ENCODE measurements around the gene KCNAB2.
"Not testable (repeated sequence)": the region's sequence is repeated elsewhere in the genome, so short reads cannot be mapped to it uniquely, and the experiment has no call there.

Gene KCNAB2

DNA sequence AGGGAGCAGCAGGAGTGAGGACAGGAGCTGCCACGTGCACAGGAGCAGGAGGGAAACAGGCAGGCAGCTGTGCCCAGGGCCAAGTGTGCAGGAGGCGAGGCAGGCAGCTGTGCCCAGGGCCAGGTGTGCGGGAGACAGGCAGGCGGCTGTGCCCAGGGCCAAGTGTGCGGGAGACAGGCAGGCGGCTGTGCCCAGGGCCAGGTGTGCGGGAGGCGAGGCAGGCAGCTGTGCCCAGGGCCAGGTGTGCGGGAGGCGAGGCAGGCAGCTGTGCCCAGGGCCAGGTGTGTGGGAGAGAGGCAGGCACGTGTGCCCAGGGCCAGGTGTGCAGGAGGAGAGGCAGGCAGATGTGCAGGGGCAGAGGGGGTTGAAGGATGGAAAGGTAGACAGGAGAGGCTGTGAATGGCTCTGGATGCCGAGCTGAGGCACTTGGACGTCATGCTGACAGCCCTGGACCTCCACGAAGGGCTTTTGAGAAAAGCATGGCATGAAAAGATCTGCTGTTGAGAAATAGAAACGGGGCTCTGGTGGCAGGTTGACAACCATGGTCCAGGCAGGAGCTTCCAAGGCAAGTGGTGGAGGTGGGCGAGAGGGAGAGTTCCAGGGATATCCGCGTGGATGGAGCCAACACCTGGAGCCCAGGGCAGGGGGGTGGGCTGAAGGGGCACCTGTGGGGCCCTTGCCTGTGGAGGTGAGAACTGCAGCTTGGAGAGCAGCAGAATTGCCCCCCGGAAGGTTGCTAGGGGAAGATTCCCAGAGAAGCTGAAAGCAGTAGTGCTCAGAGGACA is 34.3 kb upstream of the KCNAB2 start:
- Histone ChIP-seq H3K36me3 (ENCODE audit: control insufficient read depth in 2 of 2, insufficient read depth in 2 of 2, low read length in 2 of 2) (no peaks in the 10 kb centered on the region), H3K27me3 (ENCODE audit: control insufficient read depth in 2 of 2, insufficient read depth in 2 of 2, low read length in 2 of 2) (no peaks in the 10 kb centered on the region), H3K4me3 (ENCODE audit: low read length in 2 of 2) (no peak overlapping the region), H3K4me1 (ENCODE audit: control insufficient read depth in 2 of 2, insufficient read depth in 2 of 2, low read length in 2 of 2) (no peaks in the 10 kb centered on the region), H3K27ac (ENCODE audit: low read depth in 2 of 2, low read length in 2 of 2) (no peak overlapping the region), H3K9ac (ENCODE audit: low read depth in 1 of 2, low read length in 2 of 2) (no peak overlapping the region), H3K9me3 (ENCODE audit: control insufficient read depth in 2 of 2, low read length in 2 of 2) (no peaks in the 10 kb centered on the region)

- H3K9me3 ChIP-seq (ENCODE audit: control insufficient read depth in 2 of 2, low read length in 2 of 2), result no peaks in the 10 kb centered on the region
- H3K4me3 ChIP-seq (ENCODE audit: low read length in 2 of 2), result no peak overlapping the region
- H3K9ac ChIP-seq (ENCODE audit: low read depth in 1 of 2, low read length in 2 of 2), result no peak overlapping the region
- H3K4me1 ChIP-seq (ENCODE audit: control insufficient read depth in 2 of 2, insufficient read depth in 2 of 2, low read length in 2 of 2), result no peaks in the 10 kb centered on the region
- H3K36me3 ChIP-seq (ENCODE audit: control insufficient read depth in 2 of 2, insufficient read depth in 2 of 2, low read length in 2 of 2), result no peaks in the 10 kb centered on the region
- H3K27me3 ChIP-seq (ENCODE audit: control insufficient read depth in 2 of 2, insufficient read depth in 2 of 2, low read length in 2 of 2), result no peaks in the 10 kb centered on the region
- no peak overlapping the region for H3K27ac ChIP-seq (ENCODE audit: low read depth in 2 of 2, low read length in 2 of 2)
These were observed 33.8 kb upstream of the KCNAB2 start for GRCh38 chr1:6011946-6012258.

DNA sequence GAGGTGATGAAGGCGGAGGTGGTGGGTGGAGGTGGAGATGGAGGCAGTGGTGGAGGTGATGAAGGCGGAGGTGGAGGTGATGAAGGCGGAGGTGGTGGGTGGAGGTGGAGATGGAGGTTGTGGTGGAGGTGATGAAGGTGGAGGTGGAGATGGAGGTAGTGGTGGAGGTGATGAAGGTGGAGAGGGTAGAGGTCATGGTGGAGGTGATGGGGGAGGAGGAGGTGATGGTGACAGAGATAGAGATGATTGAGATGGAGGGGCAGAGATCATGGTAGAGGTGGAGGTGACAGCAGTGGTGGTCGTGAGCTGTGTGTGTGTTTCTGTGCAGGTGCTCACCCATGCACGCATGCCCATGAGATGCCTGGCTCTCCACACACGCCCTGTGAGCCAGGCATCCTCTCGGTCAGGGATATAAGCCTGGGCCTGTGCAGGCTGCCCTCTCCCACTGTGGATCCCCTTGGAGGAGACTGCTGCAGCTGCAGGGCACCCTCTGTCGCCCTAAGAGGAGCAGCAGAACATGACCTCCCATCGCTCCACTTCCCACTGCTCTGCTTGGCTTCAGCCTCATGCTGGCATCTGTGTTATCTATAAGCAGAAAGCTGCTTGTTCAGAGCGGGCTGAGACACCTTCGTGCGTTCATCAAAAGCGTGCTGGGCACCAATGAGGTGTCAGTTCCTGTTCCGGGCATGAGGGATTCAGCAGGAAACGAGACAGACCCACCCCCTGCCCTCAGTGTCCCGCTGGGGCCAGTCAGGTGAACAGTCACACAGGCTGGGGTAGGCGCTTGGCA is 33.0 kb upstream of the KCNAB2 start:
- Histone ChIP-seq H3K27me3 (ENCODE audit: control insufficient read depth in 2 of 2, insufficient read depth in 2 of 2, low read length in 2 of 2) (no peaks in the 10 kb centered on the region), H3K9me3 (ENCODE audit: control insufficient read depth in 2 of 2, low read length in 2 of 2) (no peaks in the 10 kb centered on the region), H3K27ac (ENCODE audit: low read depth in 2 of 2, low read length in 2 of 2) (no peak overlapping the region), H3K36me3 (ENCODE audit: control insufficient read depth in 2 of 2, insufficient read depth in 2 of 2, low read length in 2 of 2) (no peaks in the 10 kb centered on the region), H3K4me1 (ENCODE audit: control insufficient read depth in 2 of 2, insufficient read depth in 2 of 2, low read length in 2 of 2) (no peaks in the 10 kb centered on the region), H3K4me3 (ENCODE audit: low read length in 2 of 2) (no peak overlapping the region), H3K9ac (ENCODE audit: low read depth in 1 of 2, low read length in 2 of 2) (no peak overlapping the region)

DNA sequence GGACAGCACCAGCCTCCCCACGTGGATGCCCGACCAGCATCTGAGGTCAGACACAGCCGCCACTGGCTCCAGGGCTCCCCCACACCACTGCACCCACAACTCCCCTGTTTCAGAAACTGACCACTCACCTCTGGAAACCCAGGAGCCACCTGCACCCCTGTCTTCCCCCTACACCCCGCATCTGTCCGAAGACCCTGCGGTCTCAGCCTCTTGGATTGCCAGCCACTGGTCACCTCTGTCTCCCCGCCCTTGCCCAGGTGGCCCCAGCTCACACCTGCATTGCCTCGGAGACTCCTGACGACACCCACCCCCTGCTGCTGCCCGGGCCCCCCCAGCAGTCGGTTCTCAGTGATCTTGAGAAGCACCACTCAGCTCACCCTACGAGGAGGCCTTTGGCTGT is 32.2 kb upstream of the KCNAB2 start:
- no peak overlapping the region for H3K9ac ChIP-seq (ENCODE audit: low read depth in 1 of 2, low read length in 2 of 2)
- no peaks in the 10 kb centered on the region for H3K9me3 ChIP-seq (ENCODE audit: control insufficient read depth in 2 of 2, low read length in 2 of 2)
- no peaks in the 10 kb centered on the region for H3K4me1 ChIP-seq (ENCODE audit: control insufficient read depth in 2 of 2, insufficient read depth in 2 of 2, low read length in 2 of 2)
- H3K27ac ChIP-seq (ENCODE audit: low read depth in 2 of 2, low read length in 2 of 2), result no peak overlapping the region
- no peak overlapping the region for H3K4me3 ChIP-seq (ENCODE audit: low read length in 2 of 2)
- H3K36me3 ChIP-seq (ENCODE audit: control insufficient read depth in 2 of 2, insufficient read depth in 2 of 2, low read length in 2 of 2), result no peaks in the 10 kb centered on the region
- H3K27me3 ChIP-seq (ENCODE audit: control insufficient read depth in 2 of 2, insufficient read depth in 2 of 2, low read length in 2 of 2), result no peaks in the 10 kb centered on the region

DNA sequence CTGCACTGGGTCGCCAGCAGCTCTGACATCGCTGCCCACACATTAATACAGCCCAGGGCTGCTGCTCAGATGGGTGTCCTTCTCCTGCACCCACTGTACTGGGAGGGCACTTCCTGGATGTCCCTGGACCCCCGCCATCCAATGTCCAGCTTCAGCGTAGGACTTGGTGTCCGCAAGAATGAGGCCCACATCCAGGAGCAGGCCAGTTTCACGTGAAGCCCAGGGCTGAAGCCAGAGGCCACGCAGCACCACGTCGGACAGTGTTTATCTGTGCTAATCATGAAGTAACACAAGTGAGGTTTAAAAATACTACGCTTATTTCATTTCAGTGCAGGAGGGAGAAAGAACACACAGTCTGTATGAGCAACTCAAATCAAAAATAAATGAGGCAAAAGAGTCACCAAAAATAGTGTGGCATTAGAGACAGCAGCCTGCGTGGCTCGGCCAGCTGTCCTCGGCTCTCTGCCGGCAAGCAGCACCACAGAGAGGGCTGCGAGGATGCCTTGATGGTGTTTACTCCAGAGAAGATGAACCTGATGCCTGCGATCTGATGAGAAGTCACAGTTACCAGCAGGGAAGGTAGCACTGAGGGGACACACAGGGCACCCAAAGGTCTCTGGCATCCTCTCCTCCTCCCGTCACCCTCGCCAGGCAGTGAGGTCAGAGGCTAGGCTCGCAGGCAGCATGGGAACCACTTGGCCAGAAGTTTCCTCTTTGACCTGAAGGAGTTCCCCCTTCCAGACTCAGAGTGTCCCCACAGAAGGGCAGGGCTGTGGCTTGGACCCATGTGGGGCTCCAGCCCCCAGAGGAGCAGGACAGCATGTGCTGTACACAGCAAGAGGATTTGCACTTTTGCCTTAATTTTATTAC is 31.3 kb upstream of the KCNAB2 start:
- H3K9ac ChIP-seq (ENCODE audit: low read depth in 1 of 2, low read length in 2 of 2), result no peak overlapping the region
- no peaks in the 10 kb centered on the region for H3K4me1 ChIP-seq (ENCODE audit: control insufficient read depth in 2 of 2, insufficient read depth in 2 of 2, low read length in 2 of 2)
- no peaks in the 10 kb centered on the region for H3K9me3 ChIP-seq (ENCODE audit: control insufficient read depth in 2 of 2, low read length in 2 of 2)
- H3K27me3 ChIP-seq (ENCODE audit: control insufficient read depth in 2 of 2, insufficient read depth in 2 of 2, low read length in 2 of 2), result no peaks in the 10 kb centered on the region
- no peak overlapping the region for H3K27ac ChIP-seq (ENCODE audit: low read depth in 2 of 2, low read length in 2 of 2)
- no peaks in the 10 kb centered on the region for H3K36me3 ChIP-seq (ENCODE audit: control insufficient read depth in 2 of 2, insufficient read depth in 2 of 2, low read length in 2 of 2)
- H3K4me3 ChIP-seq (ENCODE audit: low read length in 2 of 2), result no peak overlapping the region

DNA sequence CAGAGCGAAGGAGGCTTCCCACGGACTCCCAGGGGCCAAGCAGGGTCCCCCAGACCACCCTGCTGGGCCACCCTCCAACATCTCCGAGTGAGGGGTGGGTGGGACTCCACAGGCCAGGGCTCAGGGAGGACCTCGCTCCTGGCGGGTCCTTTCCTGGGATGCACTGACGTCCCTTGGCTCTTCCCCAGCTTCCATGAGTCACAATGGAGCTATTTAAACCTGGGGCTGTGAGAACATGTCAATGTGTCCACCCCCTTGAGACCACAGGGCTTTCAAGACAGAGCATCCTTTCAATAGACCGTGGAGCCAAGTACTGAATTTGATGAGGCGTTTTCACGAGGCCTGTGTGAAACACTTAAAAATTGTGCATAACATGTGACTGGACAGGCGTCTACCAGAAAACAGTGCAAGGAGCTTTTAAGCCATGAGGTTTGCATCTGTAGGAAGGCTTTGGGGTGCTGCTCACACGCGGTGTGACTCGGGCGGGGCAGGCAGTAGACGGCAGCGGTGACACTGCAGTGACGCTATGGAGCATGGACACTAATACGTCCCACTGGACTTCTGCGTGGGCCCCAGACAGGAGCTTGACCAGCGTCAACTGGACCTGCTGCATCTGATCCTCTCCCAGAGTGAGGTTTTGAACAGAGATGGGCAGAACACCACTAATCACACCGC is 29.4 kb upstream of the KCNAB2 start:
- H3K27me3 ChIP-seq (ENCODE audit: control insufficient read depth in 2 of 2, insufficient read depth in 2 of 2, low read length in 2 of 2), result no peaks in the 10 kb centered on the region
- no peaks in the 10 kb centered on the region for H3K4me1 ChIP-seq (ENCODE audit: control insufficient read depth in 2 of 2, insufficient read depth in 2 of 2, low read length in 2 of 2)
- no peaks in the 10 kb centered on the region for H3K9me3 ChIP-seq (ENCODE audit: control insufficient read depth in 2 of 2, low read length in 2 of 2)
- H3K36me3 ChIP-seq (ENCODE audit: control insufficient read depth in 2 of 2, insufficient read depth in 2 of 2, low read length in 2 of 2), result no peaks in the 10 kb centered on the region
- H3K9ac ChIP-seq (ENCODE audit: low read depth in 1 of 2, low read length in 2 of 2), result no peak overlapping the region
- H3K27ac ChIP-seq (ENCODE audit: low read depth in 2 of 2, low read length in 2 of 2), result no peak overlapping the region
- H3K4me3 ChIP-seq (ENCODE audit: low read length in 2 of 2), result no peak overlapping the region

DNA sequence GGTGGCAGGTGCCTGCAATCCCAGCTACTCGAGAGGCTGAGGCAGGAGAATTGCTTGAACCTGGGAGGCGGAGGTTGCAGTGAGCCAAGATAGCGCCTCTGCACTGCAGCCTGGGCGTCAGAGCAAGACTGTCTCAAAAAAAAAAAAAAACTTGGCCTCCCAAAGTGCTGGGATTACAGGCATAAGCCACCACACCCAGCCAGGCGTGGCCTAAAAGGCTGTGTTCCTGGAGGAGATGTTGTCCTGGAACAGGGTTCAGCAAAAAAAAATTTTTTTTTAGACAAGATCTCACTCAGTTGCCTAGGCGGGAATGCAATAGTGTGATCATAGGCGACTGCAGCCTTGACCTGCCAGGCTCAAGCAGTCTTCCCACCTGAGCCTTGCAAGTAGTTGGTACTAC is 28.0 kb upstream of the KCNAB2 start:
- H3K4me1 ChIP-seq (ENCODE audit: control insufficient read depth in 2 of 2, insufficient read depth in 2 of 2, low read length in 2 of 2); H3K9me3 ChIP-seq (ENCODE audit: control insufficient read depth in 2 of 2, low read length in 2 of 2); H3K27me3 ChIP-seq (ENCODE audit: control insufficient read depth in 2 of 2, insufficient read depth in 2 of 2, low read length in 2 of 2); H3K9ac ChIP-seq (ENCODE audit: low read depth in 1 of 2, low read length in 2 of 2); H3K4me3 ChIP-seq (ENCODE audit: low read length in 2 of 2); H3K36me3 ChIP-seq (ENCODE audit: control insufficient read depth in 2 of 2, insufficient read depth in 2 of 2, low read length in 2 of 2); H3K27ac ChIP-seq (ENCODE audit: low read depth in 2 of 2, low read length in 2 of 2): not testable (repeated sequence)

- Histone ChIP-seq H3K27ac (ENCODE audit: low read depth in 2 of 2, low read length in 2 of 2) (no peak overlapping the region), H3K4me3 (ENCODE audit: low read length in 2 of 2) (no peak overlapping the region), H3K9me3 (ENCODE audit: control insufficient read depth in 2 of 2, low read length in 2 of 2) (no peaks in the 10 kb centered on the region), H3K4me1 (ENCODE audit: control insufficient read depth in 2 of 2, insufficient read depth in 2 of 2, low read length in 2 of 2) (no peaks in the 10 kb centered on the region), H3K27me3 (ENCODE audit: control insufficient read depth in 2 of 2, insufficient read depth in 2 of 2, low read length in 2 of 2) (no peaks in the 10 kb centered on the region), H3K9ac (ENCODE audit: low read depth in 1 of 2, low read length in 2 of 2) (no peak overlapping the region), H3K36me3 (ENCODE audit: control insufficient read depth in 2 of 2, insufficient read depth in 2 of 2, low read length in 2 of 2) (no peaks in the 10 kb centered on the region)
These were observed 26.4 kb upstream of the KCNAB2 start for GRCh38 chr1:6019166-6019845.

DNA sequence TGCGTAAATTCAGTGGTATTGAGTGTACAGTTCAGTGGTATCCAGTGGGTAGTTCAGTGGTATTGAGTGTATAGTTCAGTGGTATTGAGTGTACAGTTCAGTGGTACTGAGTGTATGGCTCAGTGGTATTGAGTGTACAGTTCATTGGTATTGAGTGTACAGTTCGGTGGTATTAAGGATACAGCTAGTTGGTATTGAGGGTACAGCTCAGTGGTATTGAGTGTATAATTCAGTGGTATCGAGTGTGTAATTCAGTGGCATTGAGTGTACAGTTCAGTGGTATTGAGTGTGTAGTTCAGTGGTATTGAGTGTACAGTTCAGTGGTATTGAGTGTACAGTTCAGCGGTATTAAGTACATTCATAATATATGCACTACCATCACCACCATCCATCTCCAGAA is 23.5 kb upstream of the KCNAB2 start:
- no peaks in the 10 kb centered on the region for H3K27me3 ChIP-seq (ENCODE audit: control insufficient read depth in 2 of 2, insufficient read depth in 2 of 2, low read length in 2 of 2)
- H3K4me1 ChIP-seq (ENCODE audit: control insufficient read depth in 2 of 2, insufficient read depth in 2 of 2, low read length in 2 of 2), result peaks cover 5 to 6% of the 10 kb centered on the region in 2 donors
- no peak overlapping the region for H3K27ac ChIP-seq (ENCODE audit: low read depth in 2 of 2, low read length in 2 of 2)
- H3K36me3 ChIP-seq (ENCODE audit: control insufficient read depth in 2 of 2, insufficient read depth in 2 of 2, low read length in 2 of 2), result no peaks in the 10 kb centered on the region
- H3K4me3 ChIP-seq (ENCODE audit: low read length in 2 of 2), result no peak overlapping the region
- H3K9me3 ChIP-seq (ENCODE audit: control insufficient read depth in 2 of 2, low read length in 2 of 2), result no peaks in the 10 kb centered on the region
- no peak overlapping the region for H3K9ac ChIP-seq (ENCODE audit: low read depth in 1 of 2, low read length in 2 of 2)

Measured in mucosa of rectum (tissue), 2 donors.